HG03460 (cell line): ENCODE measurements around the gene CT47C1.

Experiments
- ATAC-seq: cut with Tn5 transposase; IDR thresholded peaks from one replicate; pipeline ENCODE4 v1.9.1; 2021; ENCODE audit not compliant: unreplicated experiment

Gene CT47C1

DNA sequence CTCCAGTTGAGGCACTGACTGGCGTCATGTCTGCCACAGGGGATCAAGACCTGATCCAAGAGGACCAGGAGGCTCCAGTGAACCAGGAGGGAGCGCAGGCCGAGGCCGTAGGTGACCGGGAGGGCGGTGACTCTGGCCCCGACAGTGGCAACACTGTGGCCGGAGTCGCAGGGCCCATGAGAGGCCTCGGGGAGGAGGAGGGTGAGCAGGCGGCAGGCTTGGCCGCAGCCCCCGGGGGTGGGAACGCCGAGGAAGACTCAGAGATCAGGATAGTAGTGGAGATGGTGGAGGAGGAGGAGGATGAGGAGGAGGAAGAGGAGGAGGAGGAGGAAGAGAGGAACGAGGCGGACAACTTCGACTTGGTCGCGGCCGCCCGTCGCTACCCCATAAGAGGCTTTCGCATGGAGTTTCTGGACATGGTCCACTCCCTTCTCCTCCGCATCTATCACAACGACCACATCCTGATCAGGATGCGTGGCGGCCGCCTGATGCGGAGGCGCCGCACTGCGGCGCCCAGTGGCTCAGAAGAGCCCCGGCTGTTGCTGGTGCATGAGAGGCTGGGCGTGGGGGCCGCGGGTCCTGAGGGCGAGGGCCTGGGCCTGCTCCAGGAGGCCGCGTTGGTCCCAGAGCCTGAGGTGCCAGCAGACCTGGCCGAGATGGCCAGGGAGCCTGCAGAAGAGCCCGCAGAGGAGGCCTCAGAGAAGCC, 560 bp downstream of the CT47C1 start:
- ATAC-seq = no peak

DNA sequence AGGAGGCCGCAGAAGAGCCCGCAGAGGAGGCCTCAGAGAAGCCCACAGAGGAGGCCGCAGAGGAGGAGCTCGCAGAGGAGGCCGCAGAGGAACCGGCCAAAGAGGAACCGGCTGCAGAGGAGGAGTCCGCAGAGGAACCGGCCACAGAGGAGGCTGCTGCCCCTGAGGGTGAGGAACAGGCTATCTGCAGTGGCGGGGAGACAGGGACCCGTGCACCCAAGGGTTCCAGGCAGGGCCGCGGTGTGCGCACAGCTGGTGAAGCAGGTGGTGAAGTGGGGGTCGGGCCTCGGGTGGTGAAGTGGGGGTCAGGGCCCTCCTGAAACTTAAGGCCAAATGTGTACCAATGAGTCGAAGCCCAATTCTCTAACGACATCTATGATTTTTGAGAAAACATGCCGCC, 1.1 kb downstream of the CT47C1 start:
- no peak for ATAC-seq

DNA sequence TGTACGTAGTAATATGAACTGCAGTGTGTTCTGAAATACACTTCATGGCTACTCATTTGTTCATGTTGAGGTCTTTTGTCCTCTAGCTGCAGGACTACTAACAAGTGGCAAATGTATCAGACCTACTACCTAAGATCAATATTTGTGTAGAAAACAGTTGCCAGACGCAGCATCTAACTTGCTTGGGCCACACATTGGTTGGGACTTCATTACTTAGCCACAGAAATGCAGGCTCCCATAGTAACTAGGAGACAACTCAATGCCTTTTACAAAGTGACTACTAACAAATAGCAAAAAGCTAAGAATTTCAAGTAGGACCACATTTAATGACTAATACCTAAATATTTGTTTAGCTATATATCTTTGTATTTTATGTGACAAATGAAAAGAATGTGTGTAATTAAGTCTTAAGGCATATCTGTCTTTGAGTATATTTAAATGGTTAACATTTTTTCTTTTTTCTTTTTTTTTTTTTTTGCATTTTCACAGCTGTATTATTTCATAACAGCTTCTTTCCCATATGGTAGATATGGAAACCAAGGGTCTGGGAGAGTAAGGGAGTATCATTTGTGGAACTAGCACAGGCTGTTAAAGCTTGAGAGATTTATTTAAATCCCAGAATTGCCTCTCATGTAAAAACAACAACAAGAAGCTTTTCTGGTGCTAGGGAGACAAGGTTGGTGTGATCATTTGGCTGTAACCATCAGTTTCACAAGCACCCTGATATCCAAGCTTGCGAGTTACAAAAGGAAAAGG, 2.7 kb downstream of the CT47C1 start:
- no peak for ATAC-seq

DNA sequence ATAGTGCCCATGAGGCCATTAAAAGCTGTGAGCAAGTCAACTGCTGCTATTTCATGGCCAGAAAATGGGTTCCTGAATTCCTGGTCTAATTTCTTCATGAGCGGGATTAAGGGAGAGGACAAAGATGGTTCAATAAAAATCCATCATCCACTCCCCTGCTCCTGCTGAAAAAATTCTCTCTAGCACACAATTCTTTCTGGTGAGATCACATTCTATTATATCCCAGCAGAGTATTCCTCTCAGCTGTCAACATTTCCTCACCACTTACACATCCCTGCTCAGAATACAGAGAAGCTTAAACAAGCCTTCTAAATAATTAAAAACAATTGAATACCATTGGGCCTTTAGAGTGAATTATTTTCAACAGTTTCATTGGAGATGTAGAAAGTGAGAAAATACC, 9.5 kb downstream of the CT47C1 start:
- no peak for ATAC-seq

DNA sequence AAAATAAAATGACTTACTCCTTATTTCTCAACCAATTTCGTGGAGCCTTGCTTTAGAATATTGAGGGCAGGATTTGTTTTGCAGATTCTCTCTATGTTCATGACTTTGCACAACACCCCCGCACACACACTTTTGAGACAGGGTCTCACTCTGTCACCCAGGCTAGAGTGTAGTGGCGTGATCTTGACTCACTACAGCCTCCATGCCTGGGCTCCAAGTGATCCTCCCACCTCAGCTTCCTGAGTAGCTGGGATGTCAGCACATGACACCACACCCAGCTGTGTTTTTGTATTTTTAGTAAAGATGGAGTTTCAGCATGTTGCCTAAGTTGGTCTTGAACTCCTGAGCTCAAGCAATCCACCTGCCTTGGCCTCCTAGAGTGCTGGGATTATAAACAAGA, 12.0 kb downstream of the CT47C1 start:
- no peak for ATAC-seq

DNA sequence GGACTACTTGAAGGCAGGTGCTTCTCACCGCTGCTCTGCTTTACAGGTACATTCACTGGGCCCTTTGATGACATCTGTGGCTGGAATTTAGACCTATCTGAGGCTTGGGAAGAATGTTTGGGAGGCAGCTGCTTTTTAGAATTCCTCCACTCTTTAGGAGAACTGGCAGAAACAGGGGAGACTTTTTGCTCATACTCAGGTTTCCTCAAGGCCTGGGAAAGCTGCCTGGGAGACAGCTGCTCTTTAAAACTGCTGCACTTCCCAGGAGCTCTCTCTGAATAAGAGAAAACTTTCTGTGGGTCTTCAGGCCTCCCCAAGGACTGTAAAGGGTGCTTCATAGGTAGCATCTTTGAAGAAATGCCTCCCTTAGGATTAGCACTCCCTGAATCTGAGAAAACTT, 14.3 kb downstream of the CT47C1 start:
- no peak for ATAC-seq

DNA sequence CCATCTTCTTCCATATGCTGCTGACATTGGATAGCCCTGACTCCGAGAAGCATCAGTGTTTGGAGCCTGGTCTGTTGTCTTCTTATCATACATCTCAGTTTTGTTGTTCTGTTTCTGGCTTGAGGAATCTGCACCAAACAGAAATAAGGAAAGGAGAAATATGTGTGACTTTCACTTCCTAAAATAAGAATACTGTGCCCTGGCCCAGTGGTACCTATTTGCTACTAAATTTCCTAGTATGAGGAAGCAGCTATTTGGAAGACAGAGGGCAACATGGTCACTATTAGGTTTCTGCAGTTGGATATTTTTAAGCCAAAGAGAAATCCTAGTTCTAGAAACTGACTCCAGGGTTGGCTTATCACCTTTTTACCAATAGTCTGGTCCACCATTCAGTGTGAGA, 16.8 kb downstream of the CT47C1 start:
- no peak for ATAC-seq

DNA sequence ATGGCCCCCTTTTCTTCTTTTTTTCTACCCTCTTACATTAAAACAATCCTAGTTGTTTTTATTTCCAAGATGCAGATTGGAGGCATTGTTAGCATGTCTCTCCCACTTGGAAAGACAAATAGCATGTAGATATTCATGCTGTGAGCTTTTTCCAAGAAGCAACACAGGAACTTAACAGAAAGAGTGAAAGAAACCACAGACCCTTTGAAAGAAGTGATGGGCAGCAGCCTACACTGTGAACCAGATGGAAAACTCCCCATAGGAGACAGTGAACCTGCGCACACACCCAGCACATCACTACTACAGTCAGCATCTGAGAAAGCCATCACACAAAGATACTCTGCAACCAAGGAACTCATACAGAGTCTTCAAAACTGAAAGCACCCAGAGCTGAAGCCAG, 17.8 kb downstream of the CT47C1 start:
- ATAC-seq = no peak

DNA sequence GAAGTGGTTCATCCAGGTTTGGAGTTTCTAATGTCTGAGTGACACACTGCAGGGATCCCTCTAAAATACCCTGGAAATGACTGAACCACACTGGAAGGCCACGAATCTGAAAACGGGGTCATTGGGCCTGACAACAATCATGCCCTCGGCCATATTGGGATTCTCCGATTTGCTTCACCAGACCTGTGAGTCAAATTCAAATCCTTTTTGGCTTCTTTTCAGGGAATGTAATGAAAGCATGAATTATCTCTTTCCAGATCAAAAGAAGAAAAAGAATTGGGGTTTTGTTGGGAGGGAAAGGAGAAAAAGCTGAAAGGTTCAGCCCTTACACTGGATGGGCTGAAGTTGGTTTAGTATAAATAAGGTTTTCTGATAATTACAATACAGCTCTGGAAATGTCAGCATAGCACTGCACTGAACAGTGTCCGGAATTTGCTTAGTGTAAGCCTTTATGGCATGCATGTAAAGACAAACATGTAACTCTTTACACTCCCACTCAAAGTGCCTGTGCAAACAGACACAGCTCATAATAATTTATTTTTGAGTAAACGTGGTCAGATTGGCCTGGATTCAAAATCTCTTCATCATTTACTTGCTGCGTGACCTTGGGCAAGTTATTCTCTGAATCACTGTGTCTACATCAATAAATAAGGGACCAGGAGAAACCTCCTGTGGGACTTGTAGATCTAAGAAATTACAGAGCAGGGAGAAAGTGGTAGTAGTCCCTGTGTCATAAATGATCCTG, 21.4 kb downstream of the CT47C1 start:
- no peak for ATAC-seq

DNA sequence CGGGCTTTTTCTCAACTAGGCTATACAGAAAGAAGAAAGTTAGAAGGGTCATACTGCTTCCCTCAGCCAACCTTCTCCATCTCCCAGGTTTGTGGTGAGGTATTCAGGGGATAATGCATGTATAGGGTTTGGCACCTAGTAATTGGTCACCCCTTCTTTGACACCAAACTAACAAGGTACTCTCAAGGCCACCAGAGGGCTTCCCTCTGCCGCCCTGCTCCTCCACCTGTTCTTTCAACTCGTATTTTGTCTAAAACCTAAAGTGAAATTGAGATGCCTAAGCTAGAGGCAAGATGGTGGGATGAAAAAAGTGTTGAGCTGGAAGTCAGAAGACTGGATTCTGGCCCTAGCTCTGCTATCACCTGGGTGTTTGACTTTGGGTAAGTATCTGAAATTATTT, 22.0 kb downstream of the CT47C1 start:
- no peak for ATAC-seq

DNA sequence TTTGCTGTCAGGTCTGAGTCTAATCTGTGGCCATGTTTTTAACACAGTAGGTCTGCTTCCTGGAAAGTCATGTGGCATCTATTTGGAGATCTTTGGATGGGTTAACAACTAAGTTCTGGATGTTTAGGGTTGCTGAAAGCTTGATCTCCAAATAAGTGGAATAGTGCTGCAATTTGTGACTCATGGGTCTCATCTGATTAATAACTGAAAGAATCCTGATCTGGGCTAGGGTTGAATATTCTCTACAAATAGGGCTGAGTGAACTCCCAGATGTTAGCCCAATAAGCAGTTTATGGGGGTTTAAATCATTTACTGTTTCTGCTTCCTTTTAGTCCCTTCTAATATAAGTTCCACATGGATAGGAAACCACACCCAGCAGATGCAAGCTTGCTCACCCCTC, 23.1 kb downstream of the CT47C1 start:
- ATAC-seq = no peak

DNA sequence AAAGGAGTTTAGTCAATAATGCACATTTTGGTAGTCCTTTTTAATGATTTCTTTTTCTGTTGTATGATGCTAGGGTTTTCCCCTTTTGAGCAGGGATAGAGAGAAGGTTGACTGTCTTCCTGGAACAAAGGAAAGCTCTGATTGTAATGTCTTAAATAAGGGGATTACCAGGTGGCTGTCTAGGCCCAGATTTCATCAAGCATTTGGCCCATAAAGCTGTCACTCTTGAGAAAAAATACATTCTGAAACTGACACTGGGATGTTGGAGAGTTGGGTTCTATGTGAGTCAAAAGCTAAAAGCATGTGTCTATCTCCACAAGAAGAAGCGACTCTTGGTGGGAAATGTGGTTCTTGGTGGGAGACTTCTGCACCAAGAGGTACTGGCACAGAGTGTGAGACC, 28.4 kb downstream of the CT47C1 start:
- ATAC-seq = no peak

DNA sequence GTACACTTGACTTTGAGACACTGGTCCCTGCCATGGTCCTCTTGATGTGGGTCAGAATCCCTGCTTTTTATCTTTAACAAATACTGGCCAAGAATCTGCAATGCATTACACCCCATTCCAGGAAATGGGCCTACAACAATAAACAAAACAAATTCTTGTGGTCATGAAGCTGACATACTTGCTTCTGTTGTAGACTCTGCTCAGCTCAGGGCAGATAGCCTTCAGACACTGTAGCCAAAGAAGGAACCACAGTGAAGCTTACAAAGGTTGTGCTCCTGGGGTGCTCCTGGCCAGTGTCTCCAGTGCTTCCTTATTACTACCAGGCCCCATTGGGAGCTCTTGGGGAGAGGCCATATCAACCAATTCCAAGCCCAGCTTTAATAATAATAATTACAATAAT, 33.0 kb downstream of the CT47C1 start:
- ATAC-seq = no peak

DNA sequence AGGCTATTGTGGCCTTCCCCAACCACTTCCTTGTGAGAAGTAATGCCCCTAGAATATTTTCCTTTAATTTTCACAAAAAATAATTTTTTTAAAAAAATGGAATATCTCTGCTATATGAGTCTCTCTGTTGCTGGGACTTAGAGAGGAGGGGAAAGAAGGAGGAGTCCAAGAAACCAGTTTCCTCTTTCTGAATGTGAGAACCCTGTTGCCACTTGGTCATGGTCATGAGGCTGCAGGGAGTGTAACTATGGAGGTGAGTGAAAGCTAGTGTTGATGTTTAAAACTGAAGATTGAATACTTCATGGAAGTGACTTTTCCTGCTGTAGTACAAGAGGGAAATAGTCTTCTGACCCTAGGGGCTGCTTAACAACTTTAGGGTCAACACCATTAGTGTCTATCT, 34.4 kb downstream of the CT47C1 start:
- no peak for ATAC-seq

DNA sequence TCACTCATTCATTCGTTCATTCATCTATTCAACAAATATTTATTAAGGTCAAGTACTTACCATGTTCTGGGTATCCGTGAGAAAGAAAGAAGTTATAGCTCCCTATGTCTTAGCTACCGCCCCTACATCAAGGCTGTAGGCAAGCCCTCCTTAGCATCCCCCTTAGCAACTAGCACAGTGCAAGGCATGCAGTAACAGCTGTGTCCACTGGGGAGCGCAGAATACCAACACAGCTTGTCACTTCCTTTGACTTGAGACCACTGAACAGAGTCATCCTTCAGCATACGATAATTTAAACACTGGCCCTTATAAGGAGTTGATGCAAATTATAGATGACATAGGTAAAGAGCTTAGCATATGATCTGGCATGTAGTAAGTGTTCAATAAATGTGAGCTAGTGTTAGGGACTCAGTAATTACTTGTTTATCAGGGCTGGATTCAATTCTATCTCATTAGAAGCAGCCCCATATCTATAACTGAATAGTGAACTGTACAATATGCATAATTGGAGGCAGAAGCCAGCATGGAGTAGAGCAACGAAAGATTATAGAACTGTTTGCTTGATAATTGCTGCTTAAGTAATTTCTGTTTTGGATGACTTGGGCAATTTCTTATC, 46.1 kb downstream of the CT47C1 start:
- no peak for ATAC-seq

DNA sequence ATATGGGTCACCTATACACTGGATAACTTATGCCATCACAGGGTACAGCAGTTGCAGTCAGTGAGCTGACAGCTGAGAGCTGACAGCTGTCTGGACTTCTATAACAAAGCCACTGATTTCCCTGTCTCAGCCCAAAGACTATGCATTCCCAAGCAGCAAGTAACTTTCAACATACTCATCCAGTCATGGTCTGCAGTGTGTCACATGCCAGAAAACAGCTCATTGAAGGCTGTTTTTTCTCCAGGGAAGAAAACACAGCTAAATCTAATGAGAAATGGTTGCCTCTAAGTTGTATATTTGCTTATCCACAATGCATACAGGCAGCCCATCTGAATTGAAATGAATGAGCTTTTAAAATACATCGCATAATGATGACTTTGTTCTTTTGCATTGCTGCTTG, 48.5 kb downstream of the CT47C1 start:
- no peak for ATAC-seq
